Measurements from ENCODE around the gene CPNE4. TPM values are rescaled to one million over a fixed set of nuclear protein-coding genes. Genes with fewer than 3 reads are reported as not detected.
"Not testable (repeated sequence)": the region's sequence is repeated elsewhere in the genome, so short reads cannot be mapped to it uniquely, and the experiment has no call there.

The CPNE4 gene
- total and polyA plus RNA-seq, 5 experiments from 2014 or later = not detected

DNA sequence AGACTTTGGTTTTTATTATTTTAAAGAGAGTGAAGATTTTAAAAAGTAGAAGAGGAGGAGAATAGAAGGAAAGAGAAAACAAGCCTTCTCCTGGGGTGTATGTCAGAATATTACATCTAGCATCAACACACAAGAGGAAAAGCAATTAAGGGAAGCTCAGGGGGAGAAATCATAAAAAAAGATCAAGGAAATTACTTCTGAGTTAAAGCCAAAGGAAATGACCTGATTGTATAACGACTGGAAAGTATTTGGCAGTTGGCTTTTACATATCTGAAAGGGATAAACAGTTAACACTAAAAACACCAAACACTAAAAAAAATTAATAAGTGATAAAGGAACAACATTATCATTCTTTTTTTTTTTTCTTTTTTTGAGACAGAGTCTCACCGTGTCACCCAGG, 58.4 kb downstream of the CPNE4 start:
- ATAC-seq (no peak), DNase-seq (no peak)
- no peak overlapping the region for H3K4me3 Mint-ChIP-seq
- POLR2A ChIA-PET = interaction anchor here (0.6 kb wide), 1 partner anchor 1336 kb away, joined by 3 read pairs; no protein-coding TSS in a partner anchor
- H3K4me1 Mint-ChIP-seq = no peaks in the 10 kb centered on the region
- no peak overlapping the region for H3K27ac Mint-ChIP-seq
- peaks cover 0 to 11% (median under 1%) of the 10 kb centered on the region in 5 donors for H3K27me3 Mint-ChIP-seq
- peaks cover 0 to 6% (median 0%) of the 10 kb centered on the region in 3 donors for H3K36me3 Mint-ChIP-seq
- H3K9me3 Mint-ChIP-seq = peaks cover 0 to 22% (median 4%) of the 10 kb centered on the region in 9 donors

DNA sequence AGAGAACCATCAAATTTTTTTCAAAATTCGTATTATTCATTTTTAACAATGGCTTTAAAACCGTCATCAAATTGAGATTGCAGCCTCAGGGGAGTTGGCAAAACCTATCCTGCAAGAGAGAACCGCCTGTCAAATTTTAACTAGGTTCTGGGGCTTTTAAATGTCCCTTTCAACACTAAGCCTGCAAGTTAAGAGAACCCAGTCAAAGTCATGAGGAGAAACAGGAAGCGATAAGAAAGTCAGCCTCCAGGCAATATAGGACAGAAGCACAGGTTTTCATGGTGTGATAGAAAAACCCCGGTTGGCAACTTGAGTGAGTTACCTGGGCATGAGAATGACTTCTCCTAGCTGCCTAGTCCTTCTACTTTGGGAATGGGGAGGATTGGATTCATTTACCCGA, 59.8 kb downstream of the CPNE4 start:
- DNase-seq = no peak
- H3K4me3 Mint-ChIP-seq = no peak overlapping the region
- H3K27ac Mint-ChIP-seq = no peak overlapping the region
- H3K4me1 Mint-ChIP-seq = no peaks in the 10 kb centered on the region
- POLR2A ChIA-PET = no interaction called here
- H3K36me3 Mint-ChIP-seq = no peaks in the 10 kb centered on the region
- peaks cover 0 to 12% (median 3%) of the 10 kb centered on the region in 9 donors for H3K9me3 Mint-ChIP-seq
- no peak for ATAC-seq
- H3K27me3 Mint-ChIP-seq = peaks cover 0 to 4% (median 0%) of the 10 kb centered on the region in 5 donors

DNA sequence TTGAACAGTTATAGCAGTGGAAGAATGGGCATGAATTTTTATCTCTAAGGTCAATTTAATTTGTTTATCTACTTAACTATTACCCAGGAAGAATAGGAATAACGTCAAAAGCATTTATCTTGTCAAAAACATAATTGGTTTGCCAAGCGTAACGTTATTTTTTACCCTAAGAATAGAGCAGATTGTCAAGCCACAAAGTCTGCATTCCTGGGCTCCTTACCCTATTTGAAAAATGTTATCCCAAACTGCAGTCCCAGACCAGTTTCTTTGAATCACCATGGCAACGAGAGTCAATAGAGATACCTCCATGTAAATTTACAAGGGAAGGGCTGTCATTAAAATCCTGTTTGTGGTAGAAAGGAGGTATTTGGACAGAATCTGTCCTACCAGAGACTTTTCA, 61.1 kb downstream of the CPNE4 start:
- POLR2A ChIA-PET = no interaction called here
- H3K27ac Mint-ChIP-seq = no peak overlapping the region
- ATAC-seq = no peak
- DNase-seq = no peak
- peaks cover 0 to 3% (median 0%) of the 10 kb centered on the region in 9 donors for H3K9me3 Mint-ChIP-seq
- H3K4me3 Mint-ChIP-seq = no peak overlapping the region
- no peaks in the 10 kb centered on the region for H3K4me1 Mint-ChIP-seq
- peaks cover 0 to 4% (median 0%) of the 10 kb centered on the region in 5 donors for H3K27me3 Mint-ChIP-seq
- H3K36me3 Mint-ChIP-seq = no peaks in the 10 kb centered on the region

DNA sequence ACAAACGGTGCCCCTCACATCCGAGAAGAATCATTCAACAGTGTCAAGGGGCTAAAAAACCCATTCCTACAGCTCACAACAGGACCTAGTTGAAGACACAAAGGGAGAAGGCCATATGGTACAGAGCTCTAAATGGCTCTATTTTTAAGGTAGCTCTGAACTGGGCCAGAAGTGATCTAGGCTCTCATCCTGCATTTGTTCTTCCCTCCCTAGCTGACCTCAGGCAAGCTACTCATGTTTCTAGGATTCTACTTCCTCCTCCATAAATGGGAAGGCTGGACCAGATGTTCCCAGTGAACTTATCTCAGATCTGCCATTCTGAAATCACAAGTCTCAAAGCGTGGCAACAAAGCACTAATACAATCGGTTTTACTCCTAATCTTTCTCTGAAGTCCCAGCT, 62.3 kb downstream of the CPNE4 start:
- ATAC-seq (no peak), DNase-seq (no peak)
- Mint-ChIP-seq H3K27me3 (peaks cover 0 to 4% (median 0%) of the 10 kb centered on the region in 5 donors), H3K36me3 (no peaks in the 10 kb centered on the region), H3K9me3 (peaks cover 0 to 4% (median 0%) of the 10 kb centered on the region in 9 donors), H3K27ac (no peak overlapping the region), H3K4me1 (no peaks in the 10 kb centered on the region), H3K4me3 (no peak overlapping the region)
- POLR2A ChIA-PET = no interaction called here

DNA sequence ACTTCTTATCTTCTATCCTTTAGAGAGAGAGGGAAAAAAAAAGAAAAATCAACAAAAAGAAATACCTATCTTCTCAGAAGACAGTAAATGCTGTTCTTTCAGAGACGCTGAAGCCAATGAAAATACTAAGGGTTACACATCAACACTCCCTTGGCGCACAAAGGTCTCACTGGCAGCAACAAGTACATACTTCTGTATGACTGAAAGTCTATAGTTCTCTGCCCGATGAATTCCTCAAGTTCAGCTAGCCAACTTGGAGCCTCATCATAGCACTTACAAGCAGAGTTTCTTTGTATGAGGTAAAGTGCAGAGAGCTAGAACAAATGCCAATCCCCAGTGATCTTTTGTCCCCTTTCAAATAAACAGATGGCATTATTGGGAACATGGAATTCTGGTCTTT, 62.7 kb downstream of the CPNE4 start:
- no peaks in the 10 kb centered on the region for H3K36me3 Mint-ChIP-seq
- POLR2A ChIA-PET = interaction anchor here (0.6 kb wide), 1 partner anchor 1089 kb away, joined by 4 read pairs; no protein-coding TSS in a partner anchor

DNA sequence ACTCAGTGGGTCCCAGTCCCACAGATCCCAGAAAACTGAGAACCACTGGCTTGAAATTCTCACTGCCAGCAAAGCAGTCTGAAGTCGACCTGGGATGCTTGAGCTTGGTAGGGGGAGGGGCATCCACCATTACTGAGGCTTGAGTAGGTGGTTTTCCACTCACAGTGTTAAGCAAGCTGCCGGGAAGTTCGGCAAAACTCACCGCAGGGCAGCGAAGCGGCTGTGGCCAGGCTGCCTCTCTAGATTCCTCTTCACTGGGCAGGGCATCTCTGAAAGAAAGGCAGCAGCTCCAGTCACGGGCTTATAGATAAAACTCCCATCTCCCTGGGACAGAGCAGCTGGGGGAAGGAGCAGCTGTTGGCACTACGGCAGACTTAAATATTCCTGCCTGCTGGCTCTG, 71.4 kb downstream of the CPNE4 start:
- H3K27ac Mint-ChIP-seq, H3K4me1 Mint-ChIP-seq, POLR2A ChIA-PET, H3K4me3 Mint-ChIP-seq, H3K36me3 Mint-ChIP-seq, ATAC-seq, DNase-seq: not testable (repeated sequence)
- peaks cover 0 to 30% (median 16%) of the 10 kb centered on the region in 9 donors for H3K9me3 Mint-ChIP-seq
- H3K27me3 Mint-ChIP-seq = peaks cover 0 to 24% (median 5%) of the 10 kb centered on the region in 5 donors

More for the DNA sequence above, 62.7 kb downstream of the CPNE4 start:
- Mint-ChIP-seq H3K4me1 (no peaks in the 10 kb centered on the region), H3K27me3 (peaks cover 0 to 4% (median 0%) of the 10 kb centered on the region in 5 donors), H3K4me3 (no peak overlapping the region), H3K9me3 (peaks cover 0 to 4% (median 2%) of the 10 kb centered on the region in 9 donors), H3K27ac (no peak overlapping the region)
- no peak for DNase-seq
- ATAC-seq = no peak

DNA sequence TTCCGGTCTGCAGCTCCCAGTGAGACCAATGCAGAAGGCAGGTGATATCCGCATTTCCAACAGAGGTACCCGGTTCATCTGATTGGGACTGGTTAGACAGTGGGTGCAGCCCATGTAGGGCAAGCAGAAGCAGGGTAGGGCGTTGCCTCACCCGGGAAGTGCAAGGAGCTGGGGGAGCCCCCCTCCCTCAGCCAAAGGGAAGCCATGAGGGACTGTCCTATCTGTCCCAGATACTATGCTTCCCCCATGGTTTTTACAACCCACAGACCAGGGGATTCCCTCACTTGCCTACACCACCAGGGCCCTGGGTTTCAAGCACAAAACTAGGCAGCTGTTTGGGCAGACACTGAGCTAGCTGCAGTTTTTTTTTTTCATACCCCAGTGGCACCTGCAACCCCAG, 71.8 kb downstream of the CPNE4 start:
- ATAC-seq = no peak
- peaks cover 0 to 24% (median 5%) of the 10 kb centered on the region in 5 donors for H3K27me3 Mint-ChIP-seq
- DNase-seq = no peak
- H3K36me3 Mint-ChIP-seq = peaks cover 0 to 5% (median 0%) of the 10 kb centered on the region in 3 donors
- H3K27ac Mint-ChIP-seq = no peak overlapping the region
- peaks cover 0 to 30% (median 14%) of the 10 kb centered on the region in 9 donors for H3K9me3 Mint-ChIP-seq
- no peaks in the 10 kb centered on the region for H3K4me1 Mint-ChIP-seq
- no peak overlapping the region for H3K4me3 Mint-ChIP-seq
- POLR2A ChIA-PET = no interaction called here

DNA sequence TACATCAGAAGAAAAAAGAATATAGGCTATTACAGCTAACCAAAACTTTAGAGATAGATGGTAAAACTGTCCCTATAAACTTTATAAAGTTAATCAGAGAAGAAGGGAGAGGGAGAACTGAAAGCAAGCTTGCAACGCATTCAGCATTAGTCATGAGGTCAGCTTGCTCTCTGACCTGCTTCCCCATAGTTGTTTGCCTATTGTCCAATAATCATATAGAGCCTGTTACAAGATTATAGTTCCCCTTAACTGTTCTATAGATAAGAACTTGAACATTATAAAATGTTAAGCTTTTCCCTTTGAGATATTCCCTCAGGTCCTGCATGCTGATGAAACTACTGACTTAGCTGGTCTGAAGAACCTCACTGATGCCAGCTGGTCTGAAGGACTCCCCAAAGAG, 74.5 kb downstream of the CPNE4 start:
- Mint-ChIP-seq H3K4me3 (no peak overlapping the region), H3K4me1 (no peaks in the 10 kb centered on the region), H3K27me3 (peaks cover 2 to 24% (median 8%) of the 10 kb centered on the region in 5 donors), H3K9me3 (peaks cover 0 to 18% (median 5%) of the 10 kb centered on the region in 9 donors), H3K36me3 (peaks cover 0 to 4% (median 0%) of the 10 kb centered on the region in 3 donors), H3K27ac (no peak overlapping the region)
- POLR2A ChIA-PET = no interaction called here
- DNase-seq (no peak), ATAC-seq (no peak)

DNA sequence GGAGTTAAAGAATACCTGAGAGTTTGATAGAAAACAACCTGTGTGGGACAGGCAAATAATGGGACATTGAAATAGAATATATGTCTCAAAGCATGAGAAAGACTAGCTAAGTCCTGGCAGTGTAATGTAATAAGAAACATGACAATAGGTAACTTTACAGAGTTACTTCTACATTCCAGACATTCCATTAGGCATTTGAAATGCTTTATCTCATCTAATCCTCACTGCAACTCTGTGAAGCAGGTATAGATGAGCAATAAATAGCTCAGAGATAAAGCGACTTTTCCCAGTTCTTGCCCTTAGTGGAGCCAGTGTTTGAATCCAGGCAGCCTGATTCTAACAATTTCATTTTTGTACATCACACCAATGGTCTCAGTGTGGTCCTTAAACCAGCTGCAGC, 76.8 kb downstream of the CPNE4 start:
- no peak for ATAC-seq
- POLR2A ChIA-PET = no interaction called here
- Mint-ChIP-seq H3K36me3 (no peaks in the 10 kb centered on the region), H3K27me3 (peaks cover 2 to 20% (median 8%) of the 10 kb centered on the region in 5 donors), H3K9me3 (peaks cover 0 to 20% (median 4%) of the 10 kb centered on the region in 9 donors), H3K4me1 (no peaks in the 10 kb centered on the region), H3K4me3 (no peak overlapping the region), H3K27ac (no peak overlapping the region)
- no peak for DNase-seq

DNA sequence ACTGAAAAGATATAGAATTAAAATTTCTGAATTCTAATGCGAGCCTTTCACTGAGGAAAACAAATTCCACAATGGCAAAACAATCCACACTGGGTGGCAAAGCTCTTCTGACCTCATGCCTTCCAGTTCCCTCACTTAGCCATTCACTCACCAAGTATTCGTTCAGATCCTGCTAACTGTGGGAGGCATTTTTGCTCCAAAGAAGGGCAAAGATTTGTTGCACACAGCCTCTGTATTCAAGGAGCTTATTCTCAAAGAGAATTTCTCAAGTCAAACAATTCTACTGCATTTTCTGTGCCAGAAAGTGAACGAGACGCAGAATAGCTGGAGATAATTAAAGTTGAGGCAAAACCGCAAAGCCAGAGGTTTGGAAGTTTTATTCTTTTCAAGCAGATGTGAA, 77.3 kb downstream of the CPNE4 start:
- no peak for DNase-seq
- Mint-ChIP-seq H3K27ac (no peak overlapping the region), H3K27me3 (peaks cover 2 to 20% (median 8%) of the 10 kb centered on the region in 5 donors), H3K4me3 (no peak overlapping the region), H3K4me1 (no peaks in the 10 kb centered on the region), H3K36me3 (no peaks in the 10 kb centered on the region), H3K9me3 (peaks cover 0 to 20% (median 4%) of the 10 kb centered on the region in 9 donors)
- POLR2A ChIA-PET = no interaction called here
- no peak for ATAC-seq

DNA sequence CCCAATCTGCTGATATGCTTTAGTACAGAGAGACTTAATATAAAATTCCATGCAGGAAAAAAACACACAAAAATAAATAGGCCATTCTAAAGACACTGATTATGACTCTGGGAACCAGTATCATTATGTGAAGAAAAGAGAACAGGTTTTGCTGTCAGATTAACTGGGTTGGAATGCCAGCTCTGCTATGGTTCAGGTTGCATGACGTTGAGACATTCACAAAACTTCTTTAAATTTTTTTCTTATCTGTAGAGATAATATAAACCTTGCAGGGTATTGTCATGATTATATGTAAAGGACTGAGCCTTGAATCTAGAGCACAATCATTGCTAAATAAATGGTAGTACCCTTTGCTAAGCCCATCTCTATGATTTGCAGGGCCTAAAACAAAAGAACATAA, 86.0 kb downstream of the CPNE4 start:
- POLR2A ChIA-PET = no interaction called here
- no peaks in the 10 kb centered on the region for H3K36me3 Mint-ChIP-seq
- no peak for ATAC-seq
- H3K4me3 Mint-ChIP-seq = no peak overlapping the region
- H3K27me3 Mint-ChIP-seq = peaks cover 0 to 3% (median 0%) of the 10 kb centered on the region in 5 donors
- H3K4me1 Mint-ChIP-seq = peaks cover 0 to 6% (median 1%) of the 10 kb centered on the region in 4 donors
- DNase-seq = no peak
- H3K9me3 Mint-ChIP-seq = peaks cover 0 to 10% (median 3%) of the 10 kb centered on the region in 9 donors
- no peak overlapping the region for H3K27ac Mint-ChIP-seq

DNA sequence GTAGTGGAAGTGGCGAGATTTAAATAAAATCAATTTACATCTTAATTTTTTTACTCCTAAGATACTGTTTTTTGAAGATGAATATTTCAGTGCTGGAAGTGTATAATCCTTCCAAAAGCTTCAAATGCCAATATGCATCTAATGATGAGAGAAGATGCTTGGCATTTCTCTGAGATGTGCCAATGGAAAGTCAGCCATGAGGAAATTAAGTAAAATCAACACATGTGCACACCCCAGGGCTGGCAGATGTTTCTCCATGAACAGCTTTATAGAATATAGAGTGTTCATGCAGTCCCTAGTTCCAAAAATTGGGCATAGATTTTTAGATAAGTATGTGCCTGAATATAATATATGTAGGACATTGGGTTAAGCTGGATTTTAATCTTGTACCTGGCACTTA, 90.1 kb downstream of the CPNE4 start:
- ATAC-seq = no peak
- no peak overlapping the region for H3K4me3 Mint-ChIP-seq
- H3K4me1 Mint-ChIP-seq = peaks cover 0 to 6% (median 1%) of the 10 kb centered on the region in 4 donors
- no peaks in the 10 kb centered on the region for H3K9me3 Mint-ChIP-seq
- no peak overlapping the region for H3K27ac Mint-ChIP-seq
- peaks cover 0 to 3% (median 0%) of the 10 kb centered on the region in 5 donors for H3K27me3 Mint-ChIP-seq
- DNase-seq = no peak
- no peaks in the 10 kb centered on the region for H3K36me3 Mint-ChIP-seq
- POLR2A ChIA-PET = no interaction called here

DNA sequence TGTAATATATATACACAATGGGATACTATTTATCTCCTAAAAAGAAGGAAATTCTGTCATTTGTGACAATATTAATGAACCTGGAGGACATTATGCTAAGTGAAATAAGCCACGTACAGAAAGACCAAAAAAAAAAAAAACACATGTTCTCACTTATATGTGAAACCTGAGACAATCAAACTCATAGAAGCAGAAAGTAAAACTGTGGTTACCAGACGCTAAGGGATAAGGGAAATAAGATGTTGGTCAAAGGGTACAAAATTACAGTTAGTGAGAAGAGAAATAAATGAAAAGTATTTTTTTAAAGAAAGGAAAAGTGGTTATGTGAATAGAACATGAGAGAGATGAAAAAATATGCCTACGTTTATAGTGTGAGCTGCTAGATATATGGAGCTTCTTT, 101.1 kb downstream of the CPNE4 start:
- no peak overlapping the region for H3K4me3 Mint-ChIP-seq
- peaks cover 0 to 11% (median 0%) of the 10 kb centered on the region in 9 donors for H3K9me3 Mint-ChIP-seq
- no peak for ATAC-seq
- no peaks in the 10 kb centered on the region for H3K4me1 Mint-ChIP-seq
- no peak overlapping the region for H3K27ac Mint-ChIP-seq
- H3K27me3 Mint-ChIP-seq = peaks cover 0 to 8% (median 6%) of the 10 kb centered on the region in 5 donors
- DNase-seq = no peak
- no peaks in the 10 kb centered on the region for H3K36me3 Mint-ChIP-seq
- POLR2A ChIA-PET = no interaction called here

DNA sequence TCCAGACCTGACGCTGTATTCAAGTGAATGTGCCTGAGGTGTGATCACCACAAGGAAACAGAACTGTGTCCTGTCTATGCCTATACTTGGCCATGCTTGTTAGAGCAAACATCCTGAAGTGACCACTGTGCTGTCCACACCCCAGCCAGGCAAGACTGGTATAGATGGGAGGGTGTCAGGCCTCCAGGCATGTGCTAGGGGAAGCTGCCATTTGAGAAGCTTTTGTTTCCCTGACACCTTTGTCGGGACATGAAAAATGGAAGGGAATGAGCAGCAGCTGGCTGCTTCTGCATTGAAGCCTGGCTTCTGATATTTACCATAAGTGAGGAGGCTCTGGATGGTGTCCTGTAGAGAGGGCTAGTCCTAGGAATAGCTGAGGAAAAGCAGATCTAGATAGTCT, 106.2 kb downstream of the CPNE4 start:
- Mint-ChIP-seq H3K4me3 (no peak overlapping the region), H3K27me3 (peaks cover 0 to 14% (median 11%) of the 10 kb centered on the region in 5 donors), H3K27ac (no peak overlapping the region), H3K9me3 (peaks cover 0 to 11% (median 0%) of the 10 kb centered on the region in 9 donors), H3K4me1 (no peaks in the 10 kb centered on the region), H3K36me3 (no peaks in the 10 kb centered on the region)
- ATAC-seq (no peak), DNase-seq (no peak)
- POLR2A ChIA-PET = no interaction called here

All from naive thymus-derived CD8-positive, alpha-beta T cell (primary cell).